K562 (cell line): Measurements from ENCODE around the gene A1BG. TPM values are rescaled to one million over a fixed set of nuclear protein-coding genes. Genes with fewer than 3 reads are reported as not detected.

Experiments
- DMBX1 ChIP-seq: fragments of 250-450 bp; sonication (Bioruptor Pico); IDR thresholded peaks from 2 replicates; pipeline ENCODE4 v1.8.0; 2022; ENCODE audit warnings: inconsistent platforms, mild to moderate bottlenecking, moderate library complexity, borderline replicate concordance
- MYC ChIP-seq, 2 experiments: fragments of 250-450 bp in 1 of 2; sonication (Bioruptor Pico) in 1 of 2; IDR thresholded peaks; 2 replicates each; pipeline versions ENCODE4 v1.5.1 to v1.6.1; 2012 to 2021; ENCODE audit warnings: low read depth in 2 of 2, borderline replicate concordance in 1 of 2, improper control_type of control experiment in 1 of 2, low read length in 1 of 2, mild to moderate bottlenecking in 1 of 2, moderate library complexity in 1 of 2
- NFE2 ChIP-seq: IDR thresholded peaks from 2 replicates; pipeline ENCODE4 v1.6.1; 2014; ENCODE audit warnings: antibody characterized with exemption, low read depth
- SMARCA5 ChIP-seq: fragments of 450-650 bp; IDR thresholded peaks from 2 replicates; pipeline ENCODE4 v1.6.1; 2016
- STAT5A ChIP-seq: IDR thresholded peaks from 2 replicates; pipeline ENCODE4 v1.6.1; 2012; ENCODE audit warnings: low read length, inconsistent platforms, borderline replicate concordance
- SUPT5H ChIP-seq: fragments of 450-650 bp; IDR thresholded peaks from 2 replicates; pipeline ENCODE4 v1.6.1; 2016
- ZFP1 ChIP-seq: fragments of 450-650 bp; formaldehyde crosslinking; IDR thresholded peaks from 2 replicates; pipeline ENCODE4 v1.4.0; 2020; ENCODE audit warnings: mild to moderate bottlenecking, mixed read lengths
- ZNF124 ChIP-seq: sonication (generic); formaldehyde crosslinking; IDR thresholded peaks from 2 replicates; pipeline ENCODE4 v1.8.1; 2022; ENCODE audit warnings: missing genetic modification reagents
- ZNF699 ChIP-seq: fragments of 250-450 bp; sonication (Bioruptor Pico); IDR thresholded peaks from 2 replicates; pipeline ENCODE4 v1.8.0; 2021; ENCODE audit warnings: mild to moderate bottlenecking, moderate library complexity; ENCODE audit not compliant: insufficient replicate concordance
- polyA plus RNA-seq, 8 experiments: library from polyadenylated mRNA; depleted of rRNA in 4 of 8; stranded (reverse) in 5 of 8; unstranded in 3 of 8; fragments of >200 nt; fragmentation: Nextera tagmentation in 2 of 8; fragmentation: Illumina TruSeq in 1 of 8; extraction: Ambion mirVana in 2 of 8; extraction: Trizol in 1 of 8; gene quantifications; 2 replicates each; pipeline versions ENCODE4 v1.2.1 to v1.2.3, GENCODE V29; 2011 to 2014; ENCODE audit warnings: inconsistent platforms in 1 of 8, missing spikeins in 1 of 8
- total RNA-seq, 7 experiments: library from RNA; depleted of rRNA in 6 of 7; stranded (reverse); fragments of >200 nt in 6 of 7; fragmentation: Illumina TruSeq in 2 of 7; extraction: Trizol in 2 of 7; gene quantifications; 2 replicates each; pipeline versions ENCODE4 v1.2.1 to v1.2.3, GENCODE V29; 2011 to 2021; ENCODE audit warnings: low replicate concordance in 1 of 7
- TF ChIP-seq, protein P1 (sequence below): sonication (generic); formaldehyde crosslinking; IDR thresholded peaks from 2 replicates; pipeline ENCODE4 v1.8.1; 2023; ENCODE audit warnings: mild to moderate bottlenecking, missing genetic modification reagents
- TF ChIP-seq, protein P2 (sequence below), 2 experiments: fragments of 450-650 bp; IDR thresholded peaks; 2 replicates each; pipeline ENCODE4 v1.6.1; 2016; ENCODE audit warnings: mild to moderate bottlenecking in 2 of 2, borderline replicate concordance in 1 of 2, low read depth in 1 of 2, moderate library complexity in 1 of 2
- TF ChIP-seq, protein P3 (sequence below): fragments of 450-650 bp; IDR thresholded peaks from 2 replicates; pipeline ENCODE4 v1.6.1; 2017; ENCODE audit warnings: antibody characterized with exemption, mild to moderate bottlenecking

Gene A1BG
- total and polyA plus RNA-seq, 9 of the 15 experiments (the other 6 are each of a cell fraction or from before 2014, with no cell fraction given) = 0.10 to 19.8 (median 2.6) TPM

DNA sequence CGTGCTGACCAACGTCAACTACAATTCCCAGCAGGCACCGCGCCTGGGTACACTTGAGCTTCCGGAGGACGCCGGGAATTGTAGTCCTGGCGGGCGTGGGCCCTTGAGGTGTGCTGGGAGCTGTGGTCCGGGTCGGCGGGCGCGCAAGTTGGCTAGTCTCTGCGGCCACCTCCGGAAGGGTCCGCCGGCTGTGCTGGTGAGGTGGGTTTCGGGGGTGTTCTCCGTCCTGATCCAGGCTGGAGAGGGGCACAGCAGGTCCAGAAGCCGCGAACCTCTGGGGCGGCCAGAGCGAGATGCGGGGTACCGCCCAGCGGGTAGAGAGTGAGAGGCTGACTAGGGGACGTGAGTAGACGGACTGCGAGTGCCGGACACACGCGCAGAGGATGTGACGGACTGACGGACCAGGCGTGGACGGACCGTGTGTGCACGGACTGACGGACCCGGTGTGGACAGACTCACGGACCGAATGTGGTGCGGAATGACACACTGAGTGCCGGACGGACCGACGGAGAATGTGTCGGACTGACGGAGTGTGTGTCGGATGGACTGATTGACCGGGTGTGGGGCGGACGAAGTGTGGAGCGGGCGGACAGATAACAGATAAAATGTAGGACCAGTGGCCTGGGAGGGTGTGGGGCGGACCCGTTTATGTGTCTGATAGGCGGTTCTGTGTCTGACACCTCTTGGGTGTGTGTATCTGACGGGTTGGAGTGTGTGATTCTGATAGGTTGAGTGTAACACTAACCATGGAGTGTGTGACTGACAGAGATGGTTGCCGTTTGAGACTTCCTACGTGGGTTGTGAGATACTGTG is 26.2 kb downstream of the A1BG start, which contains the start of gene ZSCAN22 (continued):
- TF ChIP-seq, protein P1, sequence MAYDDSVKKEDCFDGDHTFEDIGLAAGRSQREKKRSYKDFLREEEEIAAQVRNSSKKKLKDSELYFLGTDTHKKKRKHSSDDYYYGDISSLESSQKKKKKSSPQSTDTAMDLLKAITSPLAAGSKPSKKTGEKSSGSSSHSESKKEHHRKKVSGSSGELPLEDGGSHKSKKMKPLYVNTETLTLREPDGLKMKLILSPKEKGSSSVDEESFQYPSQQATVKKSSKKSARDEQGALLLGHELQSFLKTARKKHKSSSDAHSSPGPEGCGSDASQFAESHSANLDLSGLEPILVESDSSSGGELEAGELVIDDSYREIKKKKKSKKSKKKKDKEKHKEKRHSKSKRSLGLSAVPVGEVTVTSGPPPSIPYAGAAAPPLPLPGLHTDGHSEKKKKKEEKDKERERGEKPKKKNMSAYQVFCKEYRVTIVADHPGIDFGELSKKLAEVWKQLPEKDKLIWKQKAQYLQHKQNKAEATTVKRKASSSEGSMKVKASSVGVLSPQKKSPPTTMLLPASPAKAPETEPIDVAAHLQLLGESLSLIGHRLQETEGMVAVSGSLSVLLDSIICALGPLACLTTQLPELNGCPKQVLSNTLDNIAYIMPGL (CRISPR knock-in tag) = peak; percentile 31; the same call in 1 of the 2 replicates
- TF ChIP-seq NFE2 = peak; percentile 38; the same call in 1 of the 2 replicates
- peak; percentile 75 for TF ChIP-seq MYC (IDR thresholded peaks at IDR 0.05; ENCODE audit: low read depth, low read length)
- peak; percentile 95 for TF ChIP-seq MYC (CRISPR knock-in tag; IDR thresholded peaks at IDR 0.05; ENCODE audit: borderline replicate concordance, low read depth)
- no peak for TF ChIP-seq ZFP1 (CRISPR knock-in tag)
- TF ChIP-seq SMARCA5 = no peak
- no peak; the same call in 1 of the 2 replicates for TF ChIP-seq STAT5A
- no peak; the same call in 1 of the 2 replicates for TF ChIP-seq DMBX1 (CRISPR knock-in tag)
- TF ChIP-seq, protein P2, sequence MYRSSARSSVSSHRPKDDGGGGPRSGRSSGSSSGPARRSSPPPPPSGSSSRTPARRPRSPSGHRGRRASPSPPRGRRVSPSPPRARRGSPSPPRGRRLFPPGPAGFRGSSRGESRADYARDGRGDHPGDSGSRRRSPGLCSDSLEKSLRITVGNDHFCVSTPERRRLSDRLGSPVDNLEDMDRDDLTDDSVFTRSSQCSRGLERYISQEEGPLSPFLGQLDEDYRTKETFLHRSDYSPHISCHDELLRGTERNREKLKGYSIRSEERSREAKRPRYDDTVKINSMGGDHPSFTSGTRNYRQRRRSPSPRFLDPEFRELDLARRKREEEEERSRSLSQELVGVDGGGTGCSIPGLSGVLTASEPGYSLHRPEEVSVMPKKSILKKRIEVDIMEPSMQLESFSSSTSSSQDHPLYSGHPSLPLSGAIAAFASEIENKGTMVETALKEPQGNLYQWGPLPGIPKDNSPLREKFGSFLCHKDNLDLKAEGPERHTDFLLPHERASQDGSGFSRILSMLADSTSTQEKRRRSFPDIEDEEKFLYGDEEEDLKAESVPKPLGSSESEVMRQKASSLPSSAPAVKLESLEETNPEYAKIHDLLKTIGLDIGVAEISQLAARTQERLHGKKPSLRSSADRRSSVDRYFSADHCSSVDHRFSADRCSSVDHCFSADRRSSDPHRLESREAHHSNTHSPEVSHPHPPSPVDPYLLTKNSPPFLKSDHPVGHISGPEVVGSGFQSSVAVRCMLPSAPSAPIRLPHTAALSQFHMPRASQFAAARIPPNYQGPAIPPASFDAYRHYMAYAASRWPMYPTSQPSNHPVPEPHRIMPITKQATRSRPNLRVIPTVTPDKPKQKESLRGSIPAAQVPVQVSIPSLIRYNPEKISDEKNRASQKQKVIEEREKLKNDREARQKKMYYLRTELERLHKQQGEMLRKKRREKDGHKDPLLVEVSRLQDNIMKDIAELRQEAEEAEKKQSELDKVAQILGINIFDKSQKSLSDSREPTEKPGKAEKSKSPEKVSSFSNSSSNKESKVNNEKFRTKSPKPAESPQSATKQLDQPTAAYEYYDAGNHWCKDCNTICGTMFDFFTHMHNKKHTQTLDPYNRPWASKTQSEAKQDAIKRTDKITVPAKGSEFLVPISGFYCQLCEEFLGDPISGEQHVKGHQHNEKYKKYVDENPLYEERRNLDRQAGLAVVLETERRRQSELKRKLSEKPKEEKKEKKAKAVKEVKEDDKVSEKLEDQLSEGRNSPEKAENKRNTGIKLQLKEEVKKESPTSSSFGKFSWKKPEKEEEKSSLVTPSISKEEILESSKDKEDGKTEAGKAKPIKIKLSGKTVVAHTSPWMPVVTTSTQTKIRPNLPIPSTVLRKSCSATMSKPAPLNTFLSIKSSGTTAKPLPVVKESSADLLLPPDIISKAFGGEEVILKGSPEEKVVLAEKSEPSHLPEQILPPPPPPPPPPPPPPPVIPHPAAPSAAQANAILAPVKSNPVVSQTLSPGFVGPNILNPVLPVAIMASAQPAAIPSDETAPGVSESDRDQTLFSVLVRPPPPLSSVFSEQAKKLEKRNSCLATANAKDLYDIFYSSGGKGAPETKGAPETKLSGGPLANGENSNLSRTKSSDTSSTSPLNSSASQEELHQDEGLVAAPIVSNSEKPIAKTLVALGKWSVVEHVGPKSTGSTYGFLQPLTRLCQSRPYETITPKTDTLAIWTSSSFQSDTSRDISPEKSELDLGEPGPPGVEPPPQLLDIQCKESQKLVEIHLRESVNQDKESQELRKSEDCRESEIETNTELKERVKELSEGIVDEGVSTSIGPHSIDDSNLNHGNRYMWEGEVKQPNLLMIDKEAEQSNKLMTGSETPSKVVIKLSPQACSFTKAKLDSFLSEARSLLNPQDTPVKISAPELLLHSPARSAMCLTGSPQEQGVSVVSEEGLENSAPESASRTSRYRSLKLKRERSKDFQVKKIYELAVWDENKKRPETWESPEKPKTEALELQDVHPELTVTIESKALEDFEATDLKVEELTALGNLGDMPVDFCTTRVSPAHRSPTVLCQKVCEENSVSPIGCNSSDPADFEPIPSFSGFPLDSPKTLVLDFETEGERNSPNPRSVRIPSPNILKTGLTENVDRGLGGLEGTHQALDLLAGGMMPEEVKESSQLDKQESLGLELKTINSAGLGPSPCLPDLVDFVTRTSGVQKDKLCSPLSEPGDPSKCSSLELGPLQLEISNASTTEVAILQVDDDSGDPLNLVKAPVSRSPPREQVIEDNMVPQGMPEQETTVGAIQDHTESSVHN (IDR thresholded peaks at IDR 0.05; ENCODE audit: borderline replicate concordance in 1 of 2, low read depth in 1 of 2) = no peak
- TF ChIP-seq, protein P3, sequence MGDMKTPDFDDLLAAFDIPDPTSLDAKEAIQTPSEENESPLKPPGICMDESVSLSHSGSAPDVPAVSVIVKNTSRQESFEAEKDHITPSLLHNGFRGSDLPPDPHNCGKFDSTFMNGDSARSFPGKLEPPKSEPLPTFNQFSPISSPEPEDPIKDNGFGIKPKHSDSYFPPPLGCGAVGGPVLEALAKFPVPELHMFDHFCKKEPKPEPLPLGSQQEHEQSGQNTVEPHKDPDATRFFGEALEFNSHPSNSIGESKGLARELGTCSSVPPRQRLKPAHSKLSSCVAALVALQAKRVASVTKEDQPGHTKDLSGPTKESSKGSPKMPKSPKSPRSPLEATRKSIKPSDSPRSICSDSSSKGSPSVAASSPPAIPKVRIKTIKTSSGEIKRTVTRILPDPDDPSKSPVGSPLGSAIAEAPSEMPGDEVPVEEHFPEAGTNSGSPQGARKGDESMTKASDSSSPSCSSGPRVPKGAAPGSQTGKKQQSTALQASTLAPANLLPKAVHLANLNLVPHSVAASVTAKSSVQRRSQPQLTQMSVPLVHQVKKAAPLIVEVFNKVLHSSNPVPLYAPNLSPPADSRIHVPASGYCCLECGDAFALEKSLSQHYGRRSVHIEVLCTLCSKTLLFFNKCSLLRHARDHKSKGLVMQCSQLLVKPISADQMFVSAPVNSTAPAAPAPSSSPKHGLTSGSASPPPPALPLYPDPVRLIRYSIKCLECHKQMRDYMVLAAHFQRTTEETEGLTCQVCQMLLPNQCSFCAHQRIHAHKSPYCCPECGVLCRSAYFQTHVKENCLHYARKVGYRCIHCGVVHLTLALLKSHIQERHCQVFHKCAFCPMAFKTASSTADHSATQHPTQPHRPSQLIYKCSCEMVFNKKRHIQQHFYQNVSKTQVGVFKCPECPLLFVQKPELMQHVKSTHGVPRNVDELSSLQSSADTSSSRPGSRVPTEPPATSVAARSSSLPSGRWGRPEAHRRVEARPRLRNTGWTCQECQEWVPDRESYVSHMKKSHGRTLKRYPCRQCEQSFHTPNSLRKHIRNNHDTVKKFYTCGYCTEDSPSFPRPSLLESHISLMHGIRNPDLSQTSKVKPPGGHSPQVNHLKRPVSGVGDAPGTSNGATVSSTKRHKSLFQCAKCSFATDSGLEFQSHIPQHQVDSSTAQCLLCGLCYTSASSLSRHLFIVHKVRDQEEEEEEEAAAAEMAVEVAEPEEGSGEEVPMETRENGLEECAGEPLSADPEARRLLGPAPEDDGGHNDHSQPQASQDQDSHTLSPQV = peak; percentile 49; the same call in 1 of the 2 replicates
- TF ChIP-seq ZNF699 (CRISPR knock-in tag) = no peak
- TF ChIP-seq ZNF124 (CRISPR knock-in tag) = no peak
- TF ChIP-seq SUPT5H = peak; percentile 95
